ENCODE data around the gene LRMDA. TPM values are rescaled to one million over a fixed set of nuclear protein-coding genes. Genes with fewer than 3 reads are reported as not detected.

Gene LRMDA
- total RNA-seq, 1 experiment from 2014 or later: 1.2 TPM

DNA sequence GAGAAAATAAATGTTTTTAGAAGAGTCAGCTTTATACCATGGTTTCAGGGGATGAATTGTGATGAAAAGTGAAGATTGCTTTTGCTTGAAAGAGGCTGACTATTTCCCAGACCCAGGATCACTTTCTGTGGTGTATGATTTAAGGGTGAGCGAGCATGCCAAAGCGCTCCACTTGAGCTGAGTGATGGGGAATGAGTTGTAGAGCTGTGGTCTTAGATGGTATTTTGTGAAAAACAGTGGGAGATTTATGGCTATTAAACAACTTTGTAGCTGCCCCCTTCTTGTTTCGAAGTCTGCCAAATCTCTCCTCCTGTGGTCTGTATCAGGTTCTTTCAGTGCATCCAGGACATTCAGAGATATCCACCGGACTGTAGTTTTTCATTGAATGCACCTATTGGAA is 888.2 kb downstream of the LRMDA start:
- intact Hi-C loops (cut with micrococcal nuclease): no loop called here
- Histone ChIP-seq H3K79me2 (ENCODE audit: low read length) (no peaks in the 10 kb centered on the region), H3K9ac (ENCODE audit: low read length) (no peak overlapping the region), H3K27me3 (ENCODE audit: low read length) (no peaks in the 10 kb centered on the region), H3K4me3 (ENCODE audit: low read length) (no peak overlapping the region), H3K9me2 (replicated peaks; ENCODE audit: low read length) (no peaks in the 10 kb centered on the region), H3F3A (ENCODE audit: low read length, unreplicated experiment) (no peaks in the 10 kb centered on the region), H3K9me3 (ENCODE audit: low read length) (no peaks in the 10 kb centered on the region), H3K36me3 (ENCODE audit: low read depth, low read length) (no peaks in the 10 kb centered on the region), H3K27ac (ENCODE audit: low read length) (no peak overlapping the region), H3K4me1 (ENCODE audit: insufficient read depth, low read length) (peaks cover 15% of the 10 kb centered on the region), H2AFZ (ENCODE audit: low read length) (no peak overlapping the region), H3K4me2 (ENCODE audit: low read length) (no peak overlapping the region), H4K20me1 (ENCODE audit: low read length) (no peaks in the 10 kb centered on the region)
- ATAC-seq (no peak), DNase-seq (no peak)
- TF ChIP-seq EZH2phosphoT487 (IDR thresholded peaks at IDR 0.05; ENCODE audit: borderline replicate concordance, low read length) (no peak), EZH2 (IDR thresholded peaks at IDR 0.05; ENCODE audit: low read length, unreplicated experiment) (no peak), CTCF (conservative IDR thresholded peaks at IDR 0.05; ENCODE audit: low read depth, low read length) (no peak)
- CTCF ChIA-PET: no interaction called here
- BruUV-seq (replicated peaks): no TSS peak
- POLR2A ChIA-PET (ENCODE audit: unreplicated experiment): no interaction called here

GRCh38 chr10:76324283-76324682 is 892.9 kb downstream of the LRMDA start:
- no peaks in the 10 kb centered on the region for H4K20me1 ChIP-seq (ENCODE audit: low read length)
- peak overlapping the region; percentile 0; the same call in 1 of the 2 replicates for H3K4me2 ChIP-seq (ENCODE audit: low read length)
- DNase-seq: peak; percentile 86
- H3K9me2 ChIP-seq (replicated peaks; ENCODE audit: low read length): no peaks in the 10 kb centered on the region
- H3K9ac ChIP-seq (ENCODE audit: low read length): no peak overlapping the region
- ChIA-PET CTCF (interaction anchor here (1.4 kb wide), 1 partner anchor 21 kb away, joined by 3 read pairs; no protein-coding TSS in a partner anchor), POLR2A (ENCODE audit: unreplicated experiment) (interaction anchor here (0.7 kb wide), 2 partner anchors 38 to 636 kb away, joined by 3 to 5 read pairs; no protein-coding TSS in a partner anchor)
- intact Hi-C loops (cut with micrococcal nuclease): no loop called here
- BruUV-seq (replicated peaks): no TSS peak
- no peaks in the 10 kb centered on the region for H3K27me3 ChIP-seq (ENCODE audit: low read length)
- peak; percentile 94 for ATAC-seq
- H3K79me2 ChIP-seq (ENCODE audit: low read length): no peaks in the 10 kb centered on the region
- H3K27ac ChIP-seq (ENCODE audit: low read length): no peak overlapping the region
- peak overlapping the region; percentile 29 for H2AFZ ChIP-seq (ENCODE audit: low read length)
- TF ChIP-seq EZH2phosphoT487 (IDR thresholded peaks at IDR 0.05; ENCODE audit: borderline replicate concordance, low read length) (no peak), CTCF (conservative IDR thresholded peaks at IDR 0.05; ENCODE audit: low read depth, low read length) (no peak), EZH2 (IDR thresholded peaks at IDR 0.05; ENCODE audit: low read length, unreplicated experiment) (no peak)
- no peaks in the 10 kb centered on the region for H3K36me3 ChIP-seq (ENCODE audit: low read depth, low read length)
- peaks cover 2% of the 10 kb centered on the region for H3F3A ChIP-seq (ENCODE audit: low read length, unreplicated experiment)
- H3K4me1 ChIP-seq (ENCODE audit: insufficient read depth, low read length): peaks cover 36% of the 10 kb centered on the region
- H3K9me3 ChIP-seq (ENCODE audit: low read length): no peaks in the 10 kb centered on the region
- H3K4me3 ChIP-seq (ENCODE audit: low read length): no peak overlapping the region

GRCh38 chr10:76327441-76327840 is 896.0 kb downstream of the LRMDA start:
- Histone ChIP-seq H3K79me2 (ENCODE audit: low read length) (no peaks in the 10 kb centered on the region), H3K9me3 (ENCODE audit: low read length) (no peaks in the 10 kb centered on the region)
- POLR2A ChIA-PET (ENCODE audit: unreplicated experiment): interaction anchor here (0.5 kb wide), 1 partner anchor 554 kb away, joined by 3 read pairs; no protein-coding TSS in a partner anchor

More at GRCh38 chr10:76327441-76327840, 896.0 kb downstream of the LRMDA start:
- H3K36me3 ChIP-seq (ENCODE audit: low read depth, low read length): no peaks in the 10 kb centered on the region
- H3K4me3 ChIP-seq (ENCODE audit: low read length): no peak overlapping the region
- peak overlapping the region; percentile 13 for H3K27ac ChIP-seq (ENCODE audit: low read length)
- H3K9ac ChIP-seq (ENCODE audit: low read length): no peak overlapping the region
- H3F3A ChIP-seq (ENCODE audit: low read length, unreplicated experiment): peaks cover 7% of the 10 kb centered on the region
- CTCF ChIA-PET: no interaction called here
- ATAC-seq (peak; percentile 10), DNase-seq (peak; percentile 95)
- BruUV-seq (replicated peaks): no TSS peak
- no peaks in the 10 kb centered on the region for H3K27me3 ChIP-seq (ENCODE audit: low read length)
- intact Hi-C loops (cut with micrococcal nuclease): no loop called here
- no peaks in the 10 kb centered on the region for H4K20me1 ChIP-seq (ENCODE audit: low read length)
- peaks cover 60% of the 10 kb centered on the region for H3K4me1 ChIP-seq (ENCODE audit: insufficient read depth, low read length)
- no peak overlapping the region; the same call in 1 of the 2 replicates for H2AFZ ChIP-seq (ENCODE audit: low read length)
- H3K4me2 ChIP-seq (ENCODE audit: low read length): peak overlapping the region; percentile 0
- no peaks in the 10 kb centered on the region for H3K9me2 ChIP-seq (replicated peaks; ENCODE audit: low read length)
- TF ChIP-seq CTCF (conservative IDR thresholded peaks at IDR 0.05; ENCODE audit: low read depth, low read length) (no peak), EZH2 (IDR thresholded peaks at IDR 0.05; ENCODE audit: low read length, unreplicated experiment) (no peak), EZH2phosphoT487 (IDR thresholded peaks at IDR 0.05; ENCODE audit: borderline replicate concordance, low read length) (no peak)
